AML-193 (cell line): ENCODE results near the gene BRICD5.

Experiments used
- DNase-seq, 2 experiments: peaks; one replicate each; lab custom pipeline; 2025; lab: John Stamatoyannopoulos, UW

The BRICD5 gene

DNA sequence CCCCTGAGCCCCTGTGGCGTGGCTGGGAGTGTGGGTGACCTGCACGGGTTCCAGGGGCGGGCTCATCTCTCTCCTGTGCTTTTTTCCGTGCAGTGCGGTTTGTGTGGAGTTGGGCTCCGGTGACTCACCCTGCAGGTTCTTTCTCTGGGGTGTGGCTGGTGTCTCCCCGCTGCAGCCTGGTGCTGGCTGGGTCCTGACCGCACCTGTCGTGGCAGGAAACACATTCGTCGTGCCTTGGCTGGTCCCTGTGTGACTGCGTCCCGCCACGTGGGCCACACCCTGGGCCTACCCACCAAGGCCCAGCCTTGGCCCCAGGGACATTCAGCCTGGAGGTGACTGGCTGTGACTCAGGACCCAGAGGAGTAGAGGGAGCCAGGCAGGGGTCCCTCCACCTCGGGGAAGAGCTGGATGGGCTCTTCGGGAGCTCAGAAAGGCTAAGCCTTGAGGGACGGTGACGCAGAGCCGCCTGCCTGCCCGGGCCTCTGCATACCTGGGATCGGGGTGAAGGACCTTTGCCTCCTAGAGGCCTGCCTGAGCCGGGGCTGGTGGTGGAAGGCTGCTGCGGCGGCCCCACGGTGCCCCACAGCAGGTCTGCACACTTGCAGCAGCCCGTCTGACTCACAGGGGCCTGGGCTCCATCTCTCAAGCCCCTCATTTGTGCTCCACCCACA lies 47.3 kb downstream of the BRICD5 start:
- DNase-seq: no peak

DNA sequence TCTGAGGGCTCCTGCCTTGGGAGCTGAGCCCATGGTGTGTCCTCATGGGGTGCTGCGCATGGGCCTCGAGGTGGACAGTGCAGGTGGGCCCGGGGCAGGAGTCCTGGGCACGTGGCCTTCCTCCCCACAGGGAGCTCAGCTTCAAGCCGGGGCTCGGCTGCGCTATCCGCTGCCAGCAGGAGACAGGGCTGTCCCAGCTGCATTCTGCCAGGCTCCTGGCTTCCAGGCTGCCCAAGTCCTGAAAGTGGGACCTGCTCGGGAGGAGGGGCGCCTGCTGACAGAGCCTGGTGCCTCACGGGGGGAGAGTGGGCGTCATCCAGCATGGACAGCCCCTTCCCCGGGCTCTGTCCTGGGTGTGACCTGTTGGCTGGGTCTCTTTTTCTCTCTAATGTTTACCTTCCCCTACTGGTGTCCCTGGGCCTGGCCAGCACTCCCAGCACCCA lies 48.0 kb downstream of the BRICD5 start:
- DNase-seq: no peak

DNA sequence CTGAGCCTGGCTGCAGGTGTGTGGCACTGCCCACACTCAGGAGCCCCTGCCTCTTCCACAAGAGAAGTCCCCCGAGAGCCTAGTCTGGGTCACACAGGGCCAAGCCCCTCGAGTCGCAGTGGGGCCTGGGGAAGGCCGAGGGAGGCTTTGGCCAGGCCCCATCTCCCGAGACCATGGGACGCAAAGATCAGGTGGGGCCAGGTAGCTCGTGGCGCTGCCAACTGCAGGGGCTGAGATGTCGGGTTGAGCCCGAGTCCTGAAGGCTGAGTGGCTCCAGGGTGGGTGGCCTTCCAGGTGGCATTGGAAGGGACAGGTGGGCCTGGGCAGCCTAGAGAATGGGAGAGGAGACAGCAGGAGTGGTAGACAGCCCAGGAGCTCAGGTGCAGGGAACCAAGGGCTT lies 48.8 kb downstream of the BRICD5 start:
- no peak for DNase-seq

DNA sequence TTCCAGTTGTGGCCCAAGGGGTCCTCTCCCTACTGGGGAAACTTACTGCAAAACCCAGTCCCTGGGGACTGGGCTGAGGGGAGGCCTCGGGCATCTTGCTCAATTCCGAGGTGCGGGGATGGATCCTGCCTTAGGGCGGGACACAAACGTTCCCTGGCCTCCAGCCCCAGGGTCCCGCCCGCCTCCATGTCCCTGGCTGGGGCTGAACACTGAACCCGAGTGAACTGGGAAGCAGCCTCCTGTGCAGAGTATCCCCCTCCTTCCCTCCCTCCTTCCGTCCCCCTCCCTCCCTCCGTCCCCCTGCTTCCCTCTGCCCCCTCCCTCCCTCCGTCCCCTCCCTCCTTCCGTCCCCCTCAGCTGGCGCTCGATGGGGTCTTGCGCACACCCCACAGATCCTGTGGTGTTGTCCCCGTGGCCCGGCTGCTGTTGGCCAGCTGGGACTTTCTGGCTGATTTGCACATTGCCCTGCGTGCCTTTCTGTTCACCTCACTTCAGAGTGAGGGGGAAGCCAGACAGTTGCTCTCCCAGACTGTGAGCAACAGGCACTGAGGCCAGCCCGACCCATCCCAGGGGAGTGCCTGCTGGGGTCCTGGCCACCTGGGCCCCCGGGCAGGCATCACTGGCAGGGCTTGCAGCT lies 49.6 kb downstream of the BRICD5 start:
- DNase-seq: no peak
